ENCODE results near the gene LMTK3. TPM values are rescaled to one million over a fixed set of nuclear protein-coding genes. Genes with fewer than 3 reads are reported as not detected.
A peak's percentile ranks its signal among the peaks of the same experiment; 100 is the strongest.

The LMTK3 gene
- total RNA-seq, 2 experiments from 2014 or later: 3.8 to 5.4 TPM

DNA sequence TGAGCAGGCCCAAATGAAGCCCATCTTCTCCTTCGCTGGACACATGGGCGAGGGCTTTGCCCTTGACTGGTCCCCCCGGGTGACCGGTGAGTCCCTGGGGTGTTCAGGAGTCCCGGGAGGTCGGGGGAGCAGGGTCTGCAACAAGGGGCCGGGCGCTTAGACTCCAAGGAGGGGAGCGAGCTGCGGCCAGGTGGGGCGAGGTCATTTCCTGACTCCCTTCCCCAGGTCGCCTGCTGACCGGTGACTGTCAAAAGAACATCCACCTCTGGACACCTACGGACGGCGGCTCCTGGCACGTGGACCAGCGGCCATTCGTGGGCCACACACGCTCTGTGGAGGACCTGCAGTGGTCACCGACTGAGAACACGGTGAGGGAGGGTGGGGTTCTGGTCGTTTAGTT, 61.2 kb downstream of the LMTK3 start:
- Mint-ChIP-seq H3K27me3 (no peaks in the 10 kb centered on the region), H3K4me3 (no peak overlapping the region), H3K36me3 (ENCODE audit: low read depth) (peaks cover 37% of the 10 kb centered on the region), H3K27ac (no peak overlapping the region), H3K9me3 (no peaks in the 10 kb centered on the region), H3K4me1 (peaks cover 25% of the 10 kb centered on the region)
- ChIA-PET CTCF (no interaction called here), POLR2A (no interaction called here)
- DNase-seq: no peak

DNA sequence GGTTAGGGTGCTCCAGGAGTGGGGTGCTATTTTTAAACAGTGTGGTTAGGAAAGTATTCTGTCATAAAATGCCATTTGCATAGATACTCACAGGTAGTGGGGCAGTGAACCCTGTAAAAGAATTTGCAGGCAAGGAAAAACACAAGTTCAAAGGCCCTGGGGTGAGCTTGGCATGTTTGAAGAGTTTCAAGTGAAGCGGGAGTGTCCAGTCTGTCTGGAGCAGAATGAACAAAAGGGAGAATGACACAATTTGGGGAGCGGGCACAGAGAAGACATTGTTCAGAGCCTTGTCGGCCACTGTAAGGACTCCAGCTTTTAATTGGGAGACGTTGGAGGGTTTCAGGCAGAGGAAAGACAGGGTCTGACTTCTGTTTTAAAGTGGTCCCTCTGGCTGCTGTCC, 63.1 kb downstream of the LMTK3 start:
- POLR2A ChIA-PET: no interaction called here
- no peak overlapping the region for H3K27ac Mint-ChIP-seq
- peaks cover 29% of the 10 kb centered on the region for H3K36me3 Mint-ChIP-seq (ENCODE audit: low read depth)

GRCh38 chr19:48446579-48446978, 65.1 kb downstream of the LMTK3 start:
- H3K36me3 Mint-ChIP-seq (ENCODE audit: low read depth): peaks cover 22% of the 10 kb centered on the region
- peaks cover 41% of the 10 kb centered on the region for H3K4me1 Mint-ChIP-seq
- POLR2A ChIA-PET: interaction anchor here (0.6 to 1.5 kb wide), 6 partner anchors 39 to 1269 kb away, joined by 3 to 6 read pairs (median 3); partner anchors contain the start of genes SYNGR4 and TMEM143

More for the DNA sequence above, 63.1 kb downstream of the LMTK3 start:
- CTCF ChIA-PET: interaction anchor here (0.8 kb wide), 1 partner anchor 17 kb away, joined by 3 read pairs; no protein-coding TSS in a partner anchor
- no peak for DNase-seq
- Mint-ChIP-seq H3K9me3 (no peaks in the 10 kb centered on the region), H3K4me1 (peaks cover 35% of the 10 kb centered on the region), H3K4me3 (no peak overlapping the region), H3K27me3 (peaks cover 10% of the 10 kb centered on the region)

GRCh38 chr19:48445606-48446481, 65.8 kb downstream of the LMTK3 start, which contains the start of gene GRWD1:
GRWD1 (plus strand) TSS chr19:48445983; CDS start chr19:48446006, 23 bp downstream.
- CTCF ChIA-PET: interaction anchor here (0.7 to 1.6 kb wide), 6 partner anchors 9 to 125 kb away, joined by 3 to 8 read pairs (median 4); partner anchors contain the start of gene KDELR1

More at GRCh38 chr19:48446579-48446978, 65.1 kb downstream of the LMTK3 start:
- Mint-ChIP-seq H3K9me3 (no peaks in the 10 kb centered on the region), H3K27ac (peak overlapping the region; percentile 40), H3K27me3 (peaks cover 18% of the 10 kb centered on the region), H3K4me3 (peak overlapping the region; percentile 83)
- CTCF ChIA-PET: interaction anchor here (0.7 to 1.6 kb wide), 3 partner anchors 10 to 113 kb away, joined by 4 to 8 read pairs (median 4); partner anchors contain the start of gene KDELR1
- DNase-seq: no peak

DNA sequence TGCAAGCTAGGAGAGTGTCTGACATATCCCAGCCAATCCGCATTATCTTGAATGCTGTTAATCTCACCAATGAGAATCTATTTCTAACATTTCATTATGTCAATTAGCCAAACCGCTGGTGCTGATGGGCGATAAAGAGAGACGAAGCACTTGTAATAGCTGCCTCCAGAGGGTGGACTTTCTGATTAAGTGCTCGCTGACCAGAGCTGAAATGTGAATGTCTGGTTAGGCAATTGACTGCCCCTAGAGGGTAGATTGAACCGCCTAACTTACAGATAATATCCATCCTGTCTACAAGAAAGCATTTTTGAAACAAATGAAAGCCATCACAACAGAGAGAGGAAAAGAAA, 66.4 kb downstream of the LMTK3 start:
- Mint-ChIP-seq H3K4me3 (peak overlapping the region; percentile 83), H3K4me1 (peaks cover 42% of the 10 kb centered on the region), H3K27me3 (peaks cover 25% of the 10 kb centered on the region), H3K27ac (peak overlapping the region; percentile 83), H3K36me3 (ENCODE audit: low read depth) (peaks cover 19% of the 10 kb centered on the region), H3K9me3 (no peaks in the 10 kb centered on the region)
- DNase-seq: no peak
- ChIA-PET CTCF (interaction anchor here (0.9 to 1.6 kb wide), 5 partner anchors 44 to 124 kb away, joined by 3 to 8 read pairs (median 3); partner anchors contain the start of gene KDELR1), POLR2A (interaction anchor here (0.8 to 1.4 kb wide), 3 partner anchors 12 to 81 kb away, joined by 3 read pairs; partner anchors contain the start of genes SYNGR4 and TMEM143)

More at GRCh38 chr19:48445606-48446481, 65.8 kb downstream of the LMTK3 start, which contains the start of gene GRWD1:
- Mint-ChIP-seq H3K36me3 (ENCODE audit: low read depth) (peaks cover 19% of the 10 kb centered on the region), H3K9me3 (no peaks in the 10 kb centered on the region), H3K4me3 (peak within 1 kb of the TSS; percentile 83), H3K27ac (peak within 1 kb of the TSS; percentile 83), H3K27me3 (peaks cover 24% of the 10 kb centered on the region), H3K4me1 (peaks cover 42% of the 10 kb centered on the region)
- POLR2A ChIA-PET: interaction anchor here (0.6 to 1.5 kb wide), 7 partner anchors 24 to 1270 kb away, joined by 3 to 6 read pairs (median 3); partner anchors contain the start of genes SYNGR4 and TMEM143
- peak; percentile 96 for DNase-seq

- H3K27me3 Mint-ChIP-seq: peaks cover 25% of the 10 kb centered on the region
- DNase-seq: no peak
- peak overlapping the region; percentile 83 for H3K4me3 Mint-ChIP-seq
- peaks cover 19% of the 10 kb centered on the region for H3K36me3 Mint-ChIP-seq (ENCODE audit: low read depth)
- H3K9me3 Mint-ChIP-seq: no peaks in the 10 kb centered on the region
- POLR2A ChIA-PET: interaction anchor here (0.8 to 1.7 kb wide), 3 partner anchors 13 to 81 kb away, joined by 3 to 4 read pairs (median 3); partner anchors contain the start of genes LMTK3, SYNGR4 and TMEM143
- peak overlapping the region; percentile 83 for H3K27ac Mint-ChIP-seq
- CTCF ChIA-PET: interaction anchor here (0.9 to 1.6 kb wide), 5 partner anchors 45 to 124 kb away, joined by 3 to 8 read pairs (median 3); partner anchors contain the start of gene KDELR1
- peaks cover 42% of the 10 kb centered on the region for H3K4me1 Mint-ChIP-seq
These were observed 66.8 kb downstream of the LMTK3 start for GRCh38 chr19:48444936-48445200.

DNA sequence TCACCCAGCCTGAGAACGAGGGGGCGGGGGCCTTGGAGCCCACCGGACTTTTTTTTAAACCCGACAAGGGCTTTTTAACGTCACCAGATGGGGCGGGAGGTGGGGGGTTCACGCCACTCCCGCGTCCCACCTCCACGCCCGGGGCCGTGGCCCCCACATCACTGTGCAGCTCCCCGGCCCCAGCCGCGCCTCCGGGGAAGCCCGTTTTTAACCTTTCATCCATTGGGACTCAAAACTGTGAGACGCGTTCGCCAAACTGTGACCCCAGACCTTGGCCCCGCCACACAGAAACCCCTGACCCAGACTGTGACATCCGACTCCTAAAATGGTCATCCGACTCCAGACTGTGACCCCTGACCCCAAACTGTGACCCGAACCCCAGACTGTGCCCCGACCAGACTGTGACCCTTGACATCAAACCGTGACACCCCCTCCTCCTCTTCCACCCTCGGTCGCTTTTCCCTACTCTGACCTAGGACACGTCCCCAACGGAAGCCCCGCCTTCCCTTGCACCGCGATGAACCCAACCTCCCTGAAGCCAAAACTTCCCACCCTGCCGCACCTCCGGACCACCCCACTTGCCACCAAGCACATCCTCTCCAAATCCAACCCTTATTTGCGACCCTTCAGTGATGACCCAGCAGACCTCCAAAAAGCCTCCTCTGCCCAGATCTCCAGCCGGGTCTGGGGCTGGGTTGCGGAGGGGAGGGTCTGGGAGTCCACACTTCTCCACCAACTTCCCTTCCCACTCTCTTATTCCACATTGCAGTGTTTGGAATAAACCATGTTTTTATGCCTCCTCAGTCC, 67.3 kb downstream of the LMTK3 start:
- H3K9me3 Mint-ChIP-seq: no peaks in the 10 kb centered on the region
- peak overlapping the region; percentile 83 for H3K4me3 Mint-ChIP-seq
- no peak overlapping the region for H3K27ac Mint-ChIP-seq
- ChIA-PET POLR2A (interaction anchor here (0.8 to 1.7 kb wide), 3 partner anchors 13 to 80 kb away, joined by 3 to 4 read pairs (median 3); partner anchors contain the start of genes LMTK3, SYNGR4 and TMEM143), CTCF (interaction anchor here (0.6 to 1.1 kb wide), 3 partner anchors 41 to 53 kb away, joined by 3 read pairs; partner anchors contain the start of gene KDELR1)
- H3K27me3 Mint-ChIP-seq: peaks cover 25% of the 10 kb centered on the region
- no peak for DNase-seq
- H3K4me1 Mint-ChIP-seq: peaks cover 42% of the 10 kb centered on the region
- peaks cover 19% of the 10 kb centered on the region for H3K36me3 Mint-ChIP-seq (ENCODE audit: low read depth)

DNA sequence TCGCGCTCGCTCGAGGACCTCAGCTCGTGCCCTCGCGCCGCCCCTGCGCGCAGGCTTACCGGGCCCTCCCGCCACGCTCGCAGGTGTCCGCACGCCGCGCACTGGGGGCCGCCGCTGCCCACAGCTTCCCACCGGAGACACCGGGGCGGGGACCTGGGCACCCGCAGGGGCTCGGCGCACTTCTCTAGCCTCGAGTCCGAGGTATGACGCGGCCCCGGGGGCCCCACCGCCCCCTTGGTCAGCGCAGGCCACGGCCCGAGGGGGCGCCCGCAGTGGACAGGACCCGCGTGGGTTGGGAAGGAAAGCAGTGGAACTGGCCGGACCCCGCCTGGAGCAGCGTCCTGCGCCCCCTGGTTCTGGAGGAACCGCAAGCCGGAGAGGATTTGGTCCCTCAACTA, 67.9 kb downstream of the LMTK3 start:
- DNase-seq: no peak
- peaks cover 42% of the 10 kb centered on the region for H3K4me1 Mint-ChIP-seq
- H3K36me3 Mint-ChIP-seq (ENCODE audit: low read depth): peaks cover 17% of the 10 kb centered on the region
- ChIA-PET CTCF (interaction anchor here (0.6 kb wide), 1 partner anchor 40 kb away, joined by 3 read pairs; no protein-coding TSS in a partner anchor), POLR2A (interaction anchor here (1.4 to 1.7 kb wide), 2 partner anchors 69 to 80 kb away, joined by 3 to 4 read pairs; partner anchors contain the start of genes LMTK3, SYNGR4 and TMEM143)
- H3K27ac Mint-ChIP-seq: no peak overlapping the region
- H3K9me3 Mint-ChIP-seq: no peaks in the 10 kb centered on the region
- no peak overlapping the region for H3K4me3 Mint-ChIP-seq
- H3K27me3 Mint-ChIP-seq: peaks cover 25% of the 10 kb centered on the region

DNA sequence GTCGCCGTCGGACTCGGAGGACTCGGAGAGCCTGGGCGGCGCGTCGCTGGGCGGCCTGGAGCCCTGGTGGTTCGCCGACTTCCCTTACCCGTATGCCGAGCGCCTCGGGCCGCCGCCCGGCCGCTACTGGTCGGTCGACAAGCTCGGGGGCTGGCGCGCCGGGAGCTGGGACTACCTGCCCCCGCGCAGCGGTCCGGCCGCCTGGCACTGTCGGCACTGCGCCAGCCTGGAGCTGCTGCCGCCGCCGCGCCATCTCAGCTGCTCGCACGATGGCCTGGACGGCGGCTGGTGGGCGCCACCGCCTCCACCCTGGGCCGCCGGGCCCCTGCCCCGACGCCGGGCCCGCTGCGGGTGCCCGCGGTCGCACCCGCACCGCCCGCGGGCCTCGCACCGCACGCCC, 68.4 kb downstream of the LMTK3 start:
- CTCF ChIA-PET: no interaction called here
- no peak overlapping the region for H3K27ac Mint-ChIP-seq

GRCh38 chr19:48442116-48443035, 69.3 kb downstream of the LMTK3 start:
- CTCF ChIA-PET: no interaction called here
- Mint-ChIP-seq H3K27me3 (peaks cover 32% of the 10 kb centered on the region), H3K36me3 (ENCODE audit: low read depth) (peaks cover 5% of the 10 kb centered on the region), H3K9me3 (no peaks in the 10 kb centered on the region), H3K4me1 (peaks cover 35% of the 10 kb centered on the region), H3K4me3 (no peak overlapping the region), H3K27ac (no peak overlapping the region)
- POLR2A ChIA-PET: no interaction called here
- DNase-seq: no peak

More for the DNA sequence above, 68.4 kb downstream of the LMTK3 start:
- no peaks in the 10 kb centered on the region for H3K9me3 Mint-ChIP-seq
- H3K27me3 Mint-ChIP-seq: peaks cover 25% of the 10 kb centered on the region
- POLR2A ChIA-PET: interaction anchor here (1.7 kb wide), 1 partner anchor 69 kb away, joined by 4 read pairs; the partner anchor contains the start of gene LMTK3
- H3K4me1 Mint-ChIP-seq: peaks cover 41% of the 10 kb centered on the region
- peaks cover 12% of the 10 kb centered on the region for H3K36me3 Mint-ChIP-seq (ENCODE audit: low read depth)
- H3K4me3 Mint-ChIP-seq: no peak overlapping the region
- no peak for DNase-seq

DNA sequence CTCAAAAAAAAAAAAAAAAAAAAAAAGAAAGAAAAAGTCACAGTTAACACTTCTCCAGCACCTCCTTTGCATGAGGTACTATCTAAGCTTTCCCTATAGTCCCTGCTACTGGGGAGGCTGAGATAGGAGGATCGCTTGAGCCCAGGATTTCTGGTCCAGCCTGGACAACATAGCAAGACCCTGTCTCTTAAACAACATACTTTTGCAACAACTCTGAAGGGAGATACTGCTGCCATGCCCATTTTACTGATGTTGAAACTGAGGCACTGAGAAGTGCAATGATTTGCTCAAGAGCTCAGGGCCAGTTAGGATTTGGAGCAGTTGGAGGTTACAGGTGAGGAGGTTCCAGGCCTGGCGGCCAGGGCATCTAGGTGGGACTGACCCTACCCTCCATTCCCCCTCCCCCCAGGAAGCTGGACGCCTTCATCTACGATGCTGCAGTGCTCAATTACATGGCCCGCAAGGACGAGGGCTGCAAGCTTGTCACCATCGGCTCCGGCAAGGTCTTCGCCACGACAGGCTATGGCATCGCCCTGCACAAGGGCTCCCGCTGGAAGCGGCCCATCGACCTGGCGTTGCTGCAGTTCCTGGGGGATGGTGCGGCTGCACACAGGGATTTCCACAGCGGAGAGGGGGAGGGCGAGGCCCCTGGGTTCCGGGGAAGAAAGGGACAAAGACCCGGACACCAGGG, 70.1 kb downstream of the LMTK3 start:
- peaks cover 2% of the 10 kb centered on the region for H3K36me3 Mint-ChIP-seq (ENCODE audit: low read depth)
- no peaks in the 10 kb centered on the region for H3K9me3 Mint-ChIP-seq
- ChIA-PET CTCF (no interaction called here), POLR2A (interaction anchor here (1.1 kb wide), 1 partner anchor 46 kb away, joined by 3 read pairs; no protein-coding TSS in a partner anchor)
- no peak overlapping the region for H3K4me3 Mint-ChIP-seq
- peaks cover 31% of the 10 kb centered on the region for H3K4me1 Mint-ChIP-seq
- DNase-seq: no peak
- H3K27ac Mint-ChIP-seq: no peak overlapping the region
- peaks cover 33% of the 10 kb centered on the region for H3K27me3 Mint-ChIP-seq
